Measurements from ENCODE around the gene MYH16. TPM values are rescaled to one million over a fixed set of nuclear protein-coding genes. Genes with fewer than 3 reads are reported as not detected.

The MYH16 gene
- total RNA-seq, 2 donors from 2014 or later, result under 0.01 TPM; not detected in 1

GRCh38 chr7:99310004-99310403 is 37.4 kb downstream of the MYH16 start:
- DNase-seq (no peak), ATAC-seq (no peak)
- H3K36me3 ChIP-seq (replicated peaks in 1 of 2; ENCODE audit: insufficient read depth in 1 of 2, low read depth in 2 of 2), result no peaks in the 10 kb centered on the region
- no peak for TF ChIP-seq POLR2A (IDR thresholded peaks at IDR 0.05)
- TF ChIP-seq CTCF (IDR thresholded peaks at IDR 0.05), result no peak
- whole genome bisulfite sequencing, 2 donors, result 94 to 100% methylated on average over 4 of the region's 4 CpGs
- no peak overlapping the region for H3K27ac ChIP-seq
- intact Hi-C loops (cut with DNase I), result loop anchor here (10.0 kb wide), 1 partner anchor 175 kb away; no protein-coding TSS in a partner anchor
- peaks cover 3% of the 10 kb centered on the region for H3K4me1 ChIP-seq
- no peaks in the 10 kb centered on the region for H3K27me3 ChIP-seq
- H3K9me3 ChIP-seq, result no peaks in the 10 kb centered on the region
- H3K4me3 ChIP-seq, result no peak overlapping the region

GRCh38 chr7:99311702-99312101 is 39.1 kb downstream of the MYH16 start:
- WGBS, 2 donors, result 77 to 82% methylated on average over 9 of the region's 9 CpGs
- no peaks in the 10 kb centered on the region for H3K27me3 ChIP-seq
- intact Hi-C loops (cut with DNase I), result loop anchor here (10.0 kb wide), 1 partner anchor 177 kb away; no protein-coding TSS in a partner anchor

GRCh38 chr7:99312316-99313203 is 39.9 kb downstream of the MYH16 start:
- intact Hi-C loops (cut with DNase I), result loop anchor here (10.0 kb wide), 1 partner anchor 178 kb away; no protein-coding TSS in a partner anchor
- no peaks in the 10 kb centered on the region for H3K36me3 ChIP-seq (replicated peaks in 1 of 2; ENCODE audit: insufficient read depth in 1 of 2, low read depth in 2 of 2)
- H3K27ac ChIP-seq, result no peak overlapping the region
- no peaks in the 10 kb centered on the region for H3K27me3 ChIP-seq
- TF ChIP-seq POLR2A (IDR thresholded peaks at IDR 0.05) (no peak), CTCF (IDR thresholded peaks at IDR 0.05) (peak; percentile 84 to 99 (median 88))
- no peak overlapping the region for H3K4me3 ChIP-seq
- 28 to 32% methylated on average over 16 of the region's 16 CpGs for WGBS, 2 donors
- no peaks in the 10 kb centered on the region for H3K9me3 ChIP-seq
- ATAC-seq, result peak; percentile 77
- peak; percentile 74 to 82 (median 78) for DNase-seq
- peaks cover 3% of the 10 kb centered on the region for H3K4me1 ChIP-seq

More at GRCh38 chr7:99311702-99312101, 39.1 kb downstream of the MYH16 start:
- Histone ChIP-seq H3K4me3 (no peak overlapping the region), H3K36me3 (replicated peaks in 1 of 2; ENCODE audit: insufficient read depth in 1 of 2, low read depth in 2 of 2) (no peaks in the 10 kb centered on the region), H3K4me1 (peaks cover 3% of the 10 kb centered on the region), H3K9me3 (no peaks in the 10 kb centered on the region), H3K27ac (no peak overlapping the region)
- no peak for DNase-seq
- TF ChIP-seq POLR2A (IDR thresholded peaks at IDR 0.05), result no peak
- no peak for TF ChIP-seq CTCF (IDR thresholded peaks at IDR 0.05)
- no peak for ATAC-seq

GRCh38 chr7:99313204-99313573 is 40.5 kb downstream of the MYH16 start:
- TF ChIP-seq CTCF (IDR thresholded peaks at IDR 0.05), result no peak
- TF ChIP-seq POLR2A (IDR thresholded peaks at IDR 0.05), result no peak
- H3K27ac ChIP-seq, result no peak overlapping the region

More at GRCh38 chr7:99313204-99313573, 40.5 kb downstream of the MYH16 start:
- Histone ChIP-seq H3K9me3 (no peaks in the 10 kb centered on the region), H3K4me3 (no peak overlapping the region), H3K27me3 (no peaks in the 10 kb centered on the region), H3K36me3 (replicated peaks in 1 of 2; ENCODE audit: insufficient read depth in 1 of 2, low read depth in 2 of 2) (no peaks in the 10 kb centered on the region), H3K4me1 (peaks cover 3% of the 10 kb centered on the region)
- 22 to 52% methylated on average over 1 of the region's 1 CpG for WGBS, 2 donors
- intact Hi-C loops (cut with DNase I), result loop anchor here (10.0 kb wide), 1 partner anchor 178 kb away; no protein-coding TSS in a partner anchor
- DNase-seq, result no peak
- no peak for ATAC-seq

Data from body of pancreas (tissue), 4 donors.